ENCODE data around the gene ROBO1. TPM values are rescaled to one million over a fixed set of nuclear protein-coding genes. Genes with fewer than 3 reads are reported as not detected.
"Not testable (repeated sequence)": the region's sequence is repeated elsewhere in the genome, so short reads cannot be mapped to it uniquely, and the experiment has no call there.

Gene ROBO1
- total RNA-seq, 1 donor from 2014 or later, result 3.1 TPM

DNA sequence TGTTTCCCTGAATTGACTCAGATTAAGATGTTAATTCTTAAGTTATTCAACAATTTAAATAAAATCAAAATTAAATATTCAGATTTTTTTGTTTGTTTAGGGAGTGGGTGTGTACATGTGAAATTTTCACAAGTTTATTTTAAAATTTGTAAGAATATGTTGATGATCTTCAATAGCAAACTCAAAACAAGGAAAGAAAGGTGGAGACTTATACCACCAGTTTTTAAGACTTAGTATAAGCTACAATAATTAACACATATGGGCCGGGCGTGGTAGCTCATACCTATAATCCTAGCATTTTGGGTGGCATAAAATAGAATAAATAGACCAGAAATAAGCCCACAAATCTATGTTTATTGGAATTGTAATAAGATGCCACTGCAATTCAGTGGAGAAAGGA lies 1084.5 kb downstream of the ROBO1 start:
- CTCF ChIA-PET, result no interaction called here
- DNase-seq (no peak), ATAC-seq (ENCODE audit: low read depth) (no peak)
- H3K9me3 Mint-ChIP-seq, result no peaks in the 10 kb centered on the region
- POLR2A ChIA-PET, result no interaction called here
- no peak overlapping the region for H3K4me3 Mint-ChIP-seq
- no peaks in the 10 kb centered on the region for H3K4me1 Mint-ChIP-seq
- intact Hi-C loops (cut with micrococcal nuclease), result no loop called here
- no peaks in the 10 kb centered on the region for H3K27me3 Mint-ChIP-seq
- H3K36me3 Mint-ChIP-seq (ENCODE audit: low read depth), result no peaks in the 10 kb centered on the region
- TF ChIP-seq, protein P1, sequence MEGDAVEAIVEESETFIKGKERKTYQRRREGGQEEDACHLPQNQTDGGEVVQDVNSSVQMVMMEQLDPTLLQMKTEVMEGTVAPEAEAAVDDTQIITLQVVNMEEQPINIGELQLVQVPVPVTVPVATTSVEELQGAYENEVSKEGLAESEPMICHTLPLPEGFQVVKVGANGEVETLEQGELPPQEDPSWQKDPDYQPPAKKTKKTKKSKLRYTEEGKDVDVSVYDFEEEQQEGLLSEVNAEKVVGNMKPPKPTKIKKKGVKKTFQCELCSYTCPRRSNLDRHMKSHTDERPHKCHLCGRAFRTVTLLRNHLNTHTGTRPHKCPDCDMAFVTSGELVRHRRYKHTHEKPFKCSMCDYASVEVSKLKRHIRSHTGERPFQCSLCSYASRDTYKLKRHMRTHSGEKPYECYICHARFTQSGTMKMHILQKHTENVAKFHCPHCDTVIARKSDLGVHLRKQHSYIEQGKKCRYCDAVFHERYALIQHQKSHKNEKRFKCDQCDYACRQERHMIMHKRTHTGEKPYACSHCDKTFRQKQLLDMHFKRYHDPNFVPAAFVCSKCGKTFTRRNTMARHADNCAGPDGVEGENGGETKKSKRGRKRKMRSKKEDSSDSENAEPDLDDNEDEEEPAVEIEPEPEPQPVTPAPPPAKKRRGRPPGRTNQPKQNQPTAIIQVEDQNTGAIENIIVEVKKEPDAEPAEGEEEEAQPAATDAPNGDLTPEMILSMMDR (IDR thresholded peaks at IDR 0.05), result no peak
- no peak overlapping the region for H3K27ac Mint-ChIP-seq

DNA sequence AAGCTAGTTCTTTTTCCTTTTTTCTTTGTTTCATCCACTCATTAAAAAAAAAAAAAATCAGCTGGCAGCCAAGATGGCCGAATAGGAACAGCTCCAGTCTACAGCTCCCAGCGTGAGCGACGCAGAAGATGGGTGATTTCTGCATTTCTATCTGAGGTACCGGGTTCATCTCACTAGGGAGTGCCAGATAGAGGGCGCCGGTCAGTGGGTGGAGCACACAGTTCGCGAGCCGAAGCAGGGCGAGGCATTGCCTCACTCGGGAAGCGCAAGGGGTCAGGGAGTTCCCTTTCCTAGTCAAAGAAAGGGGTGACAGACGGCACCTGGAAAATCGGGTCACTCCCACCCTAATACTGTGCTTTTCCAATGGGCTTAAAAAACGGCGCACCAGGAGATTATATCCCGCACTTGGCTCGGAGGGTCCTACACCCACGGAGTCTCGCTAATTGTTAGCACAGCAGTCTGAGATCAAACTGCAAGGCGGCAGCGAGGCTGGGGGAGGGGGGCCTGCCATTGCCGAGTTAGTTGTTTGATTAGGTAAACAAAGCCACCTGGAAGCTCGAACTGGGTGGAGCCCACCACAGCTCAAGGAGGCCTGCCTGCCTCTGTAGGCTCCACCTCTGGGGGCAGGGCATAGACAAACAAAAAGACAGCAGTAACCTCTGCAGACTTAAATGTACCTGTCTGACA lies 1092.5 kb downstream of the ROBO1 start:
- ATAC-seq (ENCODE audit: low read depth); H3K4me3 Mint-ChIP-seq; H3K9me3 Mint-ChIP-seq; H3K27me3 Mint-ChIP-seq; DNase-seq; POLR2A ChIA-PET; H3K27ac Mint-ChIP-seq; intact Hi-C loops (cut with micrococcal nuclease); H3K36me3 Mint-ChIP-seq (ENCODE audit: low read depth); H3K4me1 Mint-ChIP-seq: not testable (repeated sequence)
- CTCF ChIA-PET, result interaction anchor here (0.6 kb wide), 1 partner anchor 9 kb away, joined by 3 read pairs; no protein-coding TSS in a partner anchor

DNA sequence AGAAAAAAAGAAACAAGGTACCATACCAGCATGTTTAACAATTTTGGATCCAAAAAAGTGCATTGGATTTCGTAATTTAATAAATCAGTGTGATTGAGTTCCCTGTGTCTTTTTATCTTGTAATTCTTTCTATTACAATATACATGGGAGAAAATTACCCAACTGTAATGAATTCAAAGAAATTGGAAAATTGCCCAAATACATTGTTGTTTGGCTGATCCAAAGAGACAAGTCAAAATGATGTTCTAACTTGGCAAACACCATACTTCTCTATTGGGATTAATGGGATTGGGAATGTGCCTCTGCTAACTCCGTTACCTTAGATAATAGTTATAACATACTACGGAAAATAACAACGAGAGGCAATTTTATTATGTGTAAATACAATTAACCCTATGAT lies 1097.1 kb downstream of the ROBO1 start:
- no peak for ATAC-seq (ENCODE audit: low read depth)
- CTCF ChIA-PET, result no interaction called here
- Mint-ChIP-seq H3K36me3 (ENCODE audit: low read depth) (no peaks in the 10 kb centered on the region), H3K9me3 (no peaks in the 10 kb centered on the region), H3K27me3 (no peaks in the 10 kb centered on the region), H3K4me3 (no peak overlapping the region), H3K4me1 (no peaks in the 10 kb centered on the region), H3K27ac (no peak overlapping the region)
- TF ChIP-seq, protein P1 (IDR thresholded peaks at IDR 0.05), result no peak
- intact Hi-C loops (cut with micrococcal nuclease), result no loop called here
- DNase-seq, result no peak
- POLR2A ChIA-PET, result no interaction called here

DNA sequence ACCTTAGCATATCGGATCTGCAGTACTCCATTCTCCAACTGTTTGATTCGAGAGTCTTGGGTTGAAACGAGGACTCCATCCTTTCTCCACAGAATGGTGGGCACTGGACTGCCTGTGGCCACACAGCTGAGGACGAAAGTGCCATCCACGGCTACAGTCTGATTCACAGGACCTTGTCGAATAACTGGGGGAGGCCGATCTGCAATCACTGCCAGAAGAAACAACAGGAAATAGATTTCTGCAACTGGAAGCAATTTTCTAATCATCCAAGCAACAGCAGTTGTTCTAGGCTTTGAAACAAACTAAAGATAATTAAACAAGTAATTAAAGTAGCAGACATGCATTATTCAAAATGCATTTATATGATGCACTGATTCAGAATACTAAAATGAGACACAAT lies 1097.7 kb downstream of the ROBO1 start:
- CTCF ChIA-PET, result no interaction called here
- no peaks in the 10 kb centered on the region for H3K9me3 Mint-ChIP-seq
- H3K4me1 Mint-ChIP-seq, result no peaks in the 10 kb centered on the region
- H3K4me3 Mint-ChIP-seq, result no peak overlapping the region
- DNase-seq, result no peak
- POLR2A ChIA-PET, result no interaction called here
- H3K27me3 Mint-ChIP-seq, result no peaks in the 10 kb centered on the region
- ATAC-seq (ENCODE audit: low read depth), result no peak
- no peaks in the 10 kb centered on the region for H3K36me3 Mint-ChIP-seq (ENCODE audit: low read depth)
- intact Hi-C loops (cut with micrococcal nuclease), result no loop called here
- H3K27ac Mint-ChIP-seq, result no peak overlapping the region
- TF ChIP-seq, protein P1 (IDR thresholded peaks at IDR 0.05), result no peak

DNA sequence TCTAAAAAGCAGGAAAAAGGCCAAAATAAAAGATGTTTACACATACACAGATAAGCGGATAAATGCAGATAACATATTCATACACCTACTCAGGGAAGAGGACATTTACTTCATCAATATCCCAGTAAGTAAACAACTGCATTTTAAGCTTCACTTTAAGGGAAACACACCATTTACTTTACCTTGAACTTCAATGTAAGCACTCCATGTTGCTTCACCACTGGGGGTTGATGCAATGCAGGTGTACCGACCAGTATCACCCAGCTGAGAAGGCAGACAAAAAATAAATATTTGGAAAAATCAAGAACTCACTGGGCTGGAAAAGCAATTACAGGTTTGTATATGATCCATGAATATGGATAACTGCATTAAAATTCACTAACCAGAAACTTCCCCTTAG lies 1099.5 kb downstream of the ROBO1 start:
- intact Hi-C loops (cut with micrococcal nuclease), result no loop called here
- Mint-ChIP-seq H3K27ac (no peak overlapping the region), H3K4me1 (no peaks in the 10 kb centered on the region), H3K27me3 (no peaks in the 10 kb centered on the region), H3K4me3 (no peak overlapping the region), H3K36me3 (ENCODE audit: low read depth) (no peaks in the 10 kb centered on the region), H3K9me3 (no peaks in the 10 kb centered on the region)
- TF ChIP-seq, protein P1 (IDR thresholded peaks at IDR 0.05), result no peak
- DNase-seq, result no peak
- ChIA-PET POLR2A (no interaction called here), CTCF (no interaction called here)
- ATAC-seq (ENCODE audit: low read depth), result no peak

DNA sequence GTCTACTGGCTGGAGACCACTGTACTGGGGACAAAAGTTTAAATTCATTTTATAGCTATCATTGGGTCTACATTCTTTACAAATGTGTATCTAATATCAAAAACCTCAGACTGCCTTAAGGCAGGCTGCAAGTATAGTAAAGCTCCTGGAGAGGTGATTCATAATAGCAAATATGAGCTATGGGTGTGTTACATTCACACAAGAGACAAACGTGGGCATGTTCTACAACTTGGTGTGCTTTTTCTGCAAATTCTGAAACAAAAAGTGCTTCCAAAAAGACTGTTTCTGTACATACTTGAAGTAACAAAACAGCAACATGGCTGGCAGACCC lies 1101.4 kb downstream of the ROBO1 start:
- ATAC-seq (ENCODE audit: low read depth), result no peak
- Mint-ChIP-seq H3K27ac (no peak overlapping the region), H3K9me3 (no peaks in the 10 kb centered on the region), H3K4me3 (no peak overlapping the region), H3K4me1 (no peaks in the 10 kb centered on the region), H3K27me3 (no peaks in the 10 kb centered on the region), H3K36me3 (ENCODE audit: low read depth) (no peaks in the 10 kb centered on the region)
- POLR2A ChIA-PET, result no interaction called here
- no peak for DNase-seq
- CTCF ChIA-PET, result no interaction called here
- intact Hi-C loops (cut with micrococcal nuclease), result no loop called here
- TF ChIP-seq, protein P1 (IDR thresholded peaks at IDR 0.05), result no peak

Measured in activated B cell treated with CpG ODN at 0.5 μM for 24 hours (primary cell).